B cell (primary cell): Measurements from ENCODE around the gene CACNA2D3. TPM values are rescaled to one million over a fixed set of nuclear protein-coding genes. Genes with fewer than 3 reads are reported as not detected.

ENCODE experiments used
- ATAC-seq: fragments of 200-7000 bp; cut with Tn5 transposase; one replicate; pipeline ENCODE4 v1.10.0; 2021; ENCODE audit warnings: low read depth, mild to moderate bottlenecking, moderate number of reproducible peaks, moderate library complexity
- CTCF ChIA-PET: fragments of 350-600 bp; sonication (Branson Sonifier 250); formaldehyde crosslinking; loops from one replicate; lab custom pipeline; 2021; ENCODE audit warnings: antibody characterized with exemption, inconsistent platforms; lab: Charles Lee
- POLR2A ChIA-PET: fragments of 350-600 bp; sonication (Branson Sonifier 250); formaldehyde crosslinking; loops from one replicate; lab custom pipeline; 2021; ENCODE audit warnings: antibody characterized with exemption; lab: Charles Lee
- DNase-seq: peaks from one replicate; pipeline ENCODE4 v3.0.0; 2013
- H2AFZ ChIP-seq: 2 replicates; pipeline ENCODE4 v1.6.1; 2012; ENCODE audit warnings: mild to moderate bottlenecking, low read depth, low read length; ENCODE audit not compliant: insufficient read depth, poor library complexity, severe bottlenecking
- H3K27ac ChIP-seq, 2 donors: 1 replicate in 1 of 2; 2 replicates in 1 of 2; pipeline ENCODE4 v1.5.1; 2012 to 2013; ENCODE audit warnings: low read length in 2 of 2, mild to moderate bottlenecking in 2 of 2, moderate library complexity in 1 of 2
- H3K27me3 ChIP-seq, 4 experiments: fragments of 200-600 bp in 1 of 4; sonication (generic) in 1 of 4; replicated peaks in 1 of 4; 1 replicate in 2 of 4; 2 replicates in 2 of 4; pipeline versions ENCODE4 v1.6.1 to v1.7.0; 2013 to 2016; ENCODE audit warnings: low read length in 3 of 4, mild to moderate bottlenecking in 2 of 4, mixed read lengths in 1 of 4, moderate library complexity in 1 of 4; ENCODE audit not compliant: insufficient read depth in 4 of 4, control insufficient read depth in 3 of 4; ENCODE audit errors: control extremely low read depth in 1 of 4
- H3K36me3 ChIP-seq, 2 experiments: replicated peaks in 1 of 2; 1 replicate in 1 of 2; 2 replicates in 1 of 2; pipeline versions ENCODE4 v1.6.1 to v1.7.1; 2013; ENCODE audit warnings: low read length in 1 of 2; ENCODE audit not compliant: insufficient read depth in 2 of 2, control insufficient read depth in 1 of 2; ENCODE audit errors: control extremely low read depth in 1 of 2, extremely low read depth in 1 of 2
- H3K4me1 ChIP-seq, 2 donors: fragments of 200-600 bp in 1 of 2; sonication (generic) in 1 of 2; 1 replicate in 1 of 2; 2 replicates in 1 of 2; pipeline versions ENCODE4 v1.5.1 to v1.6.1; 2013 to 2017; ENCODE audit warnings: low read length in 2 of 2; ENCODE audit not compliant: control insufficient read depth in 2 of 2, insufficient read depth in 2 of 2
- H3K4me2 ChIP-seq: replicated peaks from 2 replicates; pipeline ENCODE3; 2012; ENCODE audit warnings: mild to moderate bottlenecking, low read depth, low read length; ENCODE audit not compliant: poor library complexity, severe bottlenecking
- H3K4me3 ChIP-seq, 5 experiments: fragments of 200-600 bp in 1 of 5; sonication (generic) in 1 of 5; 1 replicate in 3 of 5; 2 replicates in 2 of 5; pipeline versions ENCODE4 v1.5.1 to v1.7.0; 2011 to 2016; ENCODE audit warnings: low read length in 4 of 5, mild to moderate bottlenecking in 4 of 5, low read depth in 2 of 5, control low read depth in 1 of 5, moderate library complexity in 1 of 5; ENCODE audit not compliant: insufficient read depth in 1 of 5; ENCODE audit errors: control extremely low read depth in 1 of 5, extremely low read depth in 1 of 5
- H3K79me2 ChIP-seq: fragments of 200-600 bp; sonication (generic); one replicate; pipeline ENCODE4 v1.6.0; 2016; ENCODE audit warnings: low read length; ENCODE audit not compliant: control insufficient read depth, insufficient read depth
- H3K9ac ChIP-seq: fragments of 200-600 bp; sonication (generic); 2 replicates; pipeline ENCODE4 v1.6.1; 2017; ENCODE audit warnings: mild to moderate bottlenecking, low read length, moderate library complexity
- H3K9me3 ChIP-seq, 3 donors: one replicate each; pipeline versions ENCODE4 v1.6.1 to v1.7.1; 2013; ENCODE audit warnings: low read length in 2 of 3; ENCODE audit not compliant: control insufficient read depth in 2 of 3, insufficient read depth in 1 of 3; ENCODE audit errors: control extremely low read depth in 1 of 3
- H4K20me1 ChIP-seq: 2 replicates; pipeline ENCODE4 v1.6.0; 2012; ENCODE audit warnings: mild to moderate bottlenecking, low read length; ENCODE audit not compliant: insufficient read depth, control insufficient read depth, poor library complexity, severe bottlenecking
- H3K27ac Mint-ChIP-seq: one replicate; pipeline ENCODE4 v1.8.0; 2021; ENCODE audit warnings: mixed read lengths
- H3K27me3 Mint-ChIP-seq: one replicate; pipeline ENCODE4 v1.8.0; 2021; ENCODE audit warnings: mixed read lengths
- H3K4me1 Mint-ChIP-seq: one replicate; pipeline ENCODE4 v1.8.0; 2021; ENCODE audit warnings: mixed read lengths
- H3K4me3 Mint-ChIP-seq: one replicate; pipeline ENCODE4 v1.8.0; 2021; ENCODE audit warnings: mixed read lengths
- H3K9me3 Mint-ChIP-seq: one replicate; pipeline ENCODE4 v1.8.0; 2022; ENCODE audit warnings: mixed read lengths; ENCODE audit not compliant: insufficient read depth
- EZH2 ChIP-seq: IDR thresholded peaks from 2 replicates; pipeline ENCODE4 v1.6.1; 2012; ENCODE audit warnings: borderline replicate concordance, low read depth, mild to moderate bottlenecking, moderate library complexity, low read length; ENCODE audit not compliant: insufficient read depth, poor library complexity, severe bottlenecking
- WGBS: methylation state at CpG from one replicate; pipeline ENCODE4 v1.1.5; 2013; ENCODE audit warnings: missing lambda C conversion rate; ENCODE audit not compliant: insufficient coverage; 5-methylcytosine and 5-hydroxymethylcytosine counted together
- intact Hi-C: fragments of 100-400 bp; cut with micrococcal nuclease; formaldehyde crosslinking; loops from one replicate; pipeline ENCODE4 v1.10.0; 2022
- polyA plus RNA-seq: library from polyadenylated mRNA; depleted of rRNA; stranded (reverse); fragments of >200 nt; gene quantifications from 2 replicates; pipeline ENCODE4 v1.2.3, GENCODE V29; 2012
- total RNA-seq, 2 donors: library from RNA; stranded (reverse); fragments of 120-200 nt in 1 of 2; gene quantifications; 1 replicate in 1 of 2; 2 replicates in 1 of 2; pipeline versions ENCODE4 v1.2.3 to v1.2.4, GENCODE V29; 2013 to 2022
- TF ChIP-seq, protein P1 (sequence below): fragments of 200-600 bp; IDR thresholded peaks from one replicate; pipeline ENCODE4 v1.8.0; 2022; ENCODE audit warnings: antibody characterized with exemption, mild to moderate bottlenecking

Gene CACNA2D3
- total and polyA plus RNA-seq, 2 donors (not counting 1 experiment from before 2014, with no cell fraction given), result not detected

DNA sequence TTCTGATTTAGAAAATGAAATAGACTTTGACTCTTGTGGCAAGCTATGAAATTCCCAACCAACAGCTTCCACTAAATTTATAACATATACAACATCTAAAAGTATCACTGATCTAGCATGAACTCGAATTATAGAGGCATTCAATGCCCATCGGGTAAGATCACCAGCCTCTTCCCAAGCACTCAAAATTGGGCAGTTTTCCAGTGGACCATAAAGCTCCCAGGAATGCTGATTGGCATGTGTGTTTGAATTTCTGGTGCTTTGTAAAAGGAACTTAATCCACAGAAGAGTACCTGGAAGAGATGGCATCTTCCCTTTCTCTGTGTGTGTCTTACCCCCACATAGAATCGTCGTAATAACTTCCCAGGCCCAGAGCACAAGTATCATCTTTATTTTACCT lies 795.5 kb downstream of the CACNA2D3 start:
- Mint-ChIP-seq H3K27me3 (no peaks in the 10 kb centered on the region), H3K4me3 (no peak overlapping the region), H3K27ac (no peak overlapping the region), H3K9me3 (peaks cover 2% of the 10 kb centered on the region), H3K4me1 (no peaks in the 10 kb centered on the region)
- Histone ChIP-seq H2AFZ (no peak overlapping the region), H3K4me1 (no peaks in the 10 kb centered on the region), H3K9me3 (peaks cover 0 to 7% (median 0%) of the 10 kb centered on the region in 3 donors), H3K79me2 (no peaks in the 10 kb centered on the region), H3K9ac (no peak overlapping the region), H3K4me2 (no peak overlapping the region), H3K36me3 (no peaks in the 10 kb centered on the region), H3K27ac (no peak overlapping the region), H3K4me3 (no peak overlapping the region), H4K20me1 (no peaks in the 10 kb centered on the region), H3K27me3 (no peaks in the 10 kb centered on the region)
- ChIA-PET CTCF (interaction anchor here (0.7 kb wide), 1 partner anchor 831 kb away, joined by 4 read pairs; no protein-coding TSS in a partner anchor), POLR2A (no interaction called here)
- ATAC-seq, result no peak
- no peak for TF ChIP-seq EZH2
- TF ChIP-seq, protein P1, sequence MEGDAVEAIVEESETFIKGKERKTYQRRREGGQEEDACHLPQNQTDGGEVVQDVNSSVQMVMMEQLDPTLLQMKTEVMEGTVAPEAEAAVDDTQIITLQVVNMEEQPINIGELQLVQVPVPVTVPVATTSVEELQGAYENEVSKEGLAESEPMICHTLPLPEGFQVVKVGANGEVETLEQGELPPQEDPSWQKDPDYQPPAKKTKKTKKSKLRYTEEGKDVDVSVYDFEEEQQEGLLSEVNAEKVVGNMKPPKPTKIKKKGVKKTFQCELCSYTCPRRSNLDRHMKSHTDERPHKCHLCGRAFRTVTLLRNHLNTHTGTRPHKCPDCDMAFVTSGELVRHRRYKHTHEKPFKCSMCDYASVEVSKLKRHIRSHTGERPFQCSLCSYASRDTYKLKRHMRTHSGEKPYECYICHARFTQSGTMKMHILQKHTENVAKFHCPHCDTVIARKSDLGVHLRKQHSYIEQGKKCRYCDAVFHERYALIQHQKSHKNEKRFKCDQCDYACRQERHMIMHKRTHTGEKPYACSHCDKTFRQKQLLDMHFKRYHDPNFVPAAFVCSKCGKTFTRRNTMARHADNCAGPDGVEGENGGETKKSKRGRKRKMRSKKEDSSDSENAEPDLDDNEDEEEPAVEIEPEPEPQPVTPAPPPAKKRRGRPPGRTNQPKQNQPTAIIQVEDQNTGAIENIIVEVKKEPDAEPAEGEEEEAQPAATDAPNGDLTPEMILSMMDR, result no peak
- WGBS, result 100% methylated on average over 2 of the region's 4 CpGs
- no peak for DNase-seq
- intact Hi-C loops, result no loop called here

DNA sequence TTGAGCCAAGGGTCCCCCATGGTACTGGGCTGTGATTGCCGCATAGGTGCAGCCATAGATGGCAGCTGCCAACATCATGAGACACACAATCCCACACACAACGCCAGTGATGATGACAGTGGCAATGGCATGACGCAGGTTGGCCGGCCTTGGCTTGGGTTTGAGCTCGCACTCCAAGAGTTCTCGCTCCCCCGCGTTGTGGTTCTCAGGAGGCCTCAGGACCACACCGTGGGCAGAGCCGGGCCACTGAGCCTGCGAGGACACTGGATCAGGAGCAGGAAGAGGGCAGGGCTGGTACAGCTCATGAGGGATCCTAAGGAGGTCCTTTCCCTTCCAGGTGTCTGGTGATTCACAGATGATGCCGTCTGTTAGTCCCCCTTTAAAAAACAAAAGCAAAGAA lies 796.2 kb downstream of the CACNA2D3 start:
- ATAC-seq, result no peak
- Mint-ChIP-seq H3K27me3 (no peaks in the 10 kb centered on the region), H3K4me1 (no peaks in the 10 kb centered on the region), H3K27ac (no peak overlapping the region), H3K4me3 (no peak overlapping the region), H3K9me3 (peaks cover 2% of the 10 kb centered on the region)
- DNase-seq, result no peak
- Histone ChIP-seq H2AFZ (no peak overlapping the region), H3K4me1 (no peaks in the 10 kb centered on the region), H3K79me2 (no peaks in the 10 kb centered on the region), H3K27ac (no peak overlapping the region), H3K4me2 (no peak overlapping the region), H3K9ac (no peak overlapping the region), H3K27me3 (no peaks in the 10 kb centered on the region), H3K36me3 (no peaks in the 10 kb centered on the region), H4K20me1 (no peaks in the 10 kb centered on the region), H3K4me3 (no peak overlapping the region), H3K9me3 (peaks cover 0 to 7% (median 0%) of the 10 kb centered on the region in 3 donors)
- intact Hi-C loops, result no loop called here
- WGBS, result 93% methylated on average over 12 of the region's 12 CpGs
- POLR2A ChIA-PET, result no interaction called here
- CTCF ChIA-PET, result no interaction called here
- TF ChIP-seq EZH2, result no peak
- TF ChIP-seq, protein P1, result no peak
